Measurements from ENCODE around the gene TAS2R41.

GRCh38 chr7:143460271-143460979 is 17.2 kb upstream of the TAS2R41 start:
- no peak for TF ChIP-seq USF2 (IDR thresholded peaks at IDR 0.05; ENCODE audit: low read depth, low read length)
- TF ChIP-seq RFX5 (IDR thresholded peaks at IDR 0.05; ENCODE audit: low read depth, low read length), result no peak
- TF ChIP-seq CTCF (conservative IDR thresholded peaks at IDR 0.05; ENCODE audit: low read depth, low read length), result no peak
- no peak for TF ChIP-seq POLR2A (IDR thresholded peaks at IDR 0.05; ENCODE audit: low read depth, low read length)
- no peak for TF ChIP-seq BHLHE40 (IDR thresholded peaks at IDR 0.05; ENCODE audit: low read depth, low read length)
- TF ChIP-seq RAD21 (IDR thresholded peaks at IDR 0.05; ENCODE audit: low read length), result no peak

Measured in IMR-90 (cell line).